Measurements from ENCODE around the gene LINS1.
"Not testable (repeated sequence)": the region's sequence is repeated elsewhere in the genome, so short reads cannot be mapped to it uniquely, and the experiment has no call there.

GRCh38 chr15:100591163-100591562, 10.8 kb downstream of the LINS1 start:
- not testable (repeated sequence) for TF ChIP-seq TAF1 (IDR thresholded peaks at IDR 0.05; ENCODE audit: low read depth); EZH2 (IDR thresholded peaks at IDR 0.05; ENCODE audit: borderline replicate concordance, insufficient read depth, low read length, poor library complexity, severe bottlenecking); RAD21 (conservative IDR thresholded peaks at IDR 0.05); POLR2AphosphoS5 (IDR thresholded peaks at IDR 0.05); EP300 (conservative IDR thresholded peaks at IDR 0.05; ENCODE audit: poor library complexity, severe bottlenecking); SMC3 (conservative IDR thresholded peaks at IDR 0.05; ENCODE audit: poor library complexity)
- TF ChIP-seq, protein P1, sequence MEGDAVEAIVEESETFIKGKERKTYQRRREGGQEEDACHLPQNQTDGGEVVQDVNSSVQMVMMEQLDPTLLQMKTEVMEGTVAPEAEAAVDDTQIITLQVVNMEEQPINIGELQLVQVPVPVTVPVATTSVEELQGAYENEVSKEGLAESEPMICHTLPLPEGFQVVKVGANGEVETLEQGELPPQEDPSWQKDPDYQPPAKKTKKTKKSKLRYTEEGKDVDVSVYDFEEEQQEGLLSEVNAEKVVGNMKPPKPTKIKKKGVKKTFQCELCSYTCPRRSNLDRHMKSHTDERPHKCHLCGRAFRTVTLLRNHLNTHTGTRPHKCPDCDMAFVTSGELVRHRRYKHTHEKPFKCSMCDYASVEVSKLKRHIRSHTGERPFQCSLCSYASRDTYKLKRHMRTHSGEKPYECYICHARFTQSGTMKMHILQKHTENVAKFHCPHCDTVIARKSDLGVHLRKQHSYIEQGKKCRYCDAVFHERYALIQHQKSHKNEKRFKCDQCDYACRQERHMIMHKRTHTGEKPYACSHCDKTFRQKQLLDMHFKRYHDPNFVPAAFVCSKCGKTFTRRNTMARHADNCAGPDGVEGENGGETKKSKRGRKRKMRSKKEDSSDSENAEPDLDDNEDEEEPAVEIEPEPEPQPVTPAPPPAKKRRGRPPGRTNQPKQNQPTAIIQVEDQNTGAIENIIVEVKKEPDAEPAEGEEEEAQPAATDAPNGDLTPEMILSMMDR (IDR thresholded peaks at IDR 0.05; ENCODE audit: poor library complexity, severe bottlenecking), result not testable (repeated sequence)
